ENCODE data around the gene ATP2A2.
A peak's percentile ranks its signal among the peaks of the same experiment; 100 is the strongest.
"Not testable (repeated sequence)": the region's sequence is repeated elsewhere in the genome, so short reads cannot be mapped to it uniquely, and the experiment has no call there.

Gene ATP2A2

GRCh38 chr12:110353211-110353965 lies 72.3 kb downstream of the ATP2A2 start:
- Histone ChIP-seq H3K9ac (ENCODE audit: low read length) (no peak overlapping the region), H3K4me1 (ENCODE audit: control insufficient read depth, insufficient read depth, low read length) (no peaks in the 10 kb centered on the region), H3K9me3 (ENCODE audit: control insufficient read depth, insufficient read depth, low read depth, low read length) (no peaks in the 10 kb centered on the region), H3K36me3 (ENCODE audit: control insufficient read depth, insufficient read depth, low read length) (peaks cover 30% of the 10 kb centered on the region), H3K27ac (ENCODE audit: low read depth, low read length) (no peak overlapping the region), H3K4me3 (ENCODE audit: low read depth, low read length) (no peak overlapping the region), H3K27me3 (ENCODE audit: control insufficient read depth, insufficient read depth, low read length) (no peaks in the 10 kb centered on the region)

- Histone ChIP-seq H3K36me3 (ENCODE audit: control insufficient read depth, insufficient read depth, low read length) (peaks cover 21% of the 10 kb centered on the region), H3K27ac (ENCODE audit: low read depth, low read length) (no peak overlapping the region), H3K4me1 (ENCODE audit: control insufficient read depth, insufficient read depth, low read length) (no peaks in the 10 kb centered on the region), H3K9ac (ENCODE audit: low read length) (no peak overlapping the region), H3K4me3 (ENCODE audit: low read depth, low read length) (no peak overlapping the region), H3K27me3 (ENCODE audit: control insufficient read depth, insufficient read depth, low read length) (no peaks in the 10 kb centered on the region), H3K9me3 (ENCODE audit: control insufficient read depth, insufficient read depth, low read depth, low read length) (no peaks in the 10 kb centered on the region)
Observed at GRCh38 chr12:110354172-110354780, 73.2 kb downstream of the ATP2A2 start.

- no peak overlapping the region for H3K27ac ChIP-seq (ENCODE audit: low read depth, low read length)
- no peaks in the 10 kb centered on the region for H3K9me3 ChIP-seq (ENCODE audit: control insufficient read depth, insufficient read depth, low read depth, low read length)
- no peak overlapping the region for H3K4me3 ChIP-seq (ENCODE audit: low read depth, low read length)
- peaks cover 13% of the 10 kb centered on the region for H3K36me3 ChIP-seq (ENCODE audit: control insufficient read depth, insufficient read depth, low read length)
- H3K27me3 ChIP-seq (ENCODE audit: control insufficient read depth, insufficient read depth, low read length) = no peaks in the 10 kb centered on the region
- H3K4me1 ChIP-seq (ENCODE audit: control insufficient read depth, insufficient read depth, low read length) = no peaks in the 10 kb centered on the region
- H3K9ac ChIP-seq (ENCODE audit: low read length) = no peak overlapping the region
Observed at GRCh38 chr12:110355073-110355472, 74.0 kb downstream of the ATP2A2 start.

- not testable (repeated sequence) for H3K27me3 ChIP-seq (ENCODE audit: control insufficient read depth, insufficient read depth, low read length); H3K9ac ChIP-seq (ENCODE audit: low read length); H3K4me3 ChIP-seq (ENCODE audit: low read depth, low read length); H3K4me1 ChIP-seq (ENCODE audit: control insufficient read depth, insufficient read depth, low read length); H3K36me3 ChIP-seq (ENCODE audit: control insufficient read depth, insufficient read depth, low read length); H3K27ac ChIP-seq (ENCODE audit: low read depth, low read length); H3K9me3 ChIP-seq (ENCODE audit: control insufficient read depth, insufficient read depth, low read depth, low read length)
Observed at GRCh38 chr12:110358384-110359097, 77.5 kb downstream of the ATP2A2 start.

- Histone ChIP-seq H3K36me3 (ENCODE audit: control insufficient read depth, insufficient read depth, low read length) (no peaks in the 10 kb centered on the region), H3K9ac (ENCODE audit: low read length) (no peak overlapping the region), H3K4me3 (ENCODE audit: low read depth, low read length) (no peak overlapping the region), H3K27ac (ENCODE audit: low read depth, low read length) (no peak overlapping the region), H3K4me1 (ENCODE audit: control insufficient read depth, insufficient read depth, low read length) (no peaks in the 10 kb centered on the region), H3K27me3 (ENCODE audit: control insufficient read depth, insufficient read depth, low read length) (no peaks in the 10 kb centered on the region), H3K9me3 (ENCODE audit: control insufficient read depth, insufficient read depth, low read depth, low read length) (no peaks in the 10 kb centered on the region)
Observed at GRCh38 chr12:110361216-110361615, 80.2 kb downstream of the ATP2A2 start.

GRCh38 chr12:110365489-110366320 lies 84.7 kb downstream of the ATP2A2 start:
- no peaks in the 10 kb centered on the region for H3K4me1 ChIP-seq (ENCODE audit: control insufficient read depth, insufficient read depth, low read length)
- H3K4me3 ChIP-seq (ENCODE audit: low read depth, low read length) = no peak overlapping the region
- no peaks in the 10 kb centered on the region for H3K27me3 ChIP-seq (ENCODE audit: control insufficient read depth, insufficient read depth, low read length)
- H3K9ac ChIP-seq (ENCODE audit: low read length) = no peak overlapping the region
- peaks cover 11% of the 10 kb centered on the region for H3K36me3 ChIP-seq (ENCODE audit: control insufficient read depth, insufficient read depth, low read length)
- no peaks in the 10 kb centered on the region for H3K9me3 ChIP-seq (ENCODE audit: control insufficient read depth, insufficient read depth, low read depth, low read length)
- H3K27ac ChIP-seq (ENCODE audit: low read depth, low read length) = no peak overlapping the region

GRCh38 chr12:110366321-110367142 lies 85.5 kb downstream of the ATP2A2 start:
- Histone ChIP-seq H3K9ac (ENCODE audit: low read length) (peak overlapping the region; percentile 6), H3K36me3 (ENCODE audit: control insufficient read depth, insufficient read depth, low read length) (peaks cover 16% of the 10 kb centered on the region), H3K9me3 (ENCODE audit: control insufficient read depth, insufficient read depth, low read depth, low read length) (no peaks in the 10 kb centered on the region), H3K4me3 (ENCODE audit: low read depth, low read length) (no peak overlapping the region), H3K4me1 (ENCODE audit: control insufficient read depth, insufficient read depth, low read length) (no peaks in the 10 kb centered on the region), H3K27ac (ENCODE audit: low read depth, low read length) (no peak overlapping the region), H3K27me3 (ENCODE audit: control insufficient read depth, insufficient read depth, low read length) (no peaks in the 10 kb centered on the region)

GRCh38 chr12:110367181-110367864 lies 86.3 kb downstream of the ATP2A2 start:
- Histone ChIP-seq H3K27me3 (ENCODE audit: control insufficient read depth, insufficient read depth, low read length) (no peaks in the 10 kb centered on the region), H3K4me1 (ENCODE audit: control insufficient read depth, insufficient read depth, low read length) (no peaks in the 10 kb centered on the region), H3K27ac (ENCODE audit: low read depth, low read length) (no peak overlapping the region), H3K4me3 (ENCODE audit: low read depth, low read length) (no peak overlapping the region), H3K36me3 (ENCODE audit: control insufficient read depth, insufficient read depth, low read length) (peaks cover 24% of the 10 kb centered on the region), H3K9ac (ENCODE audit: low read length) (peak overlapping the region; percentile 6), H3K9me3 (ENCODE audit: control insufficient read depth, insufficient read depth, low read depth, low read length) (no peaks in the 10 kb centered on the region)

GRCh38 chr12:110369992-110370391 lies 88.9 kb downstream of the ATP2A2 start:
- Histone ChIP-seq H3K27ac (ENCODE audit: low read depth, low read length) (no peak overlapping the region), H3K27me3 (ENCODE audit: control insufficient read depth, insufficient read depth, low read length) (no peaks in the 10 kb centered on the region), H3K4me1 (ENCODE audit: control insufficient read depth, insufficient read depth, low read length) (no peaks in the 10 kb centered on the region), H3K36me3 (ENCODE audit: control insufficient read depth, insufficient read depth, low read length) (peaks cover 51% of the 10 kb centered on the region), H3K4me3 (ENCODE audit: low read depth, low read length) (no peak overlapping the region), H3K9ac (ENCODE audit: low read length) (no peak overlapping the region), H3K9me3 (ENCODE audit: control insufficient read depth, insufficient read depth, low read depth, low read length) (no peaks in the 10 kb centered on the region)
